IMR-90 (cell line): ENCODE data around the gene BRAP.

Experiments
- CTCF ChIP-seq: conservative IDR thresholded peaks from 2 replicates; pipeline ENCODE4 v1.5.1; 2012; ENCODE audit warnings: mild to moderate bottlenecking, low read depth, low read length, improper control_type of control experiment
- RFX5 ChIP-seq: IDR thresholded peaks from 2 replicates; pipeline ENCODE4 v1.8.0; 2012; ENCODE audit warnings: low read depth, mild to moderate bottlenecking, low read length, moderate library complexity
- SMC3 ChIP-seq: fragments of 150-350 bp; IDR thresholded peaks from 2 replicates; pipeline ENCODE4 v1.6.1; 2016; ENCODE audit warnings: low read depth, mild to moderate bottlenecking, antibody characterized with exemption, low read length, moderate library complexity

GRCh38 chr12:111691262-111691661 lies 5.5 kb upstream of the BRAP start:
- no peak for TF ChIP-seq CTCF
- TF ChIP-seq RFX5: no peak
- no peak for TF ChIP-seq SMC3
